HG03565 (cell line): ENCODE results near the gene RUNX2.

Experiments
- ATAC-seq: cut with Tn5 transposase; IDR thresholded peaks from one replicate; pipeline ENCODE4 v1.9.1; 2021; ENCODE audit warnings: mild to moderate bottlenecking, moderate library complexity; ENCODE audit not compliant: unreplicated experiment

The RUNX2 gene

DNA sequence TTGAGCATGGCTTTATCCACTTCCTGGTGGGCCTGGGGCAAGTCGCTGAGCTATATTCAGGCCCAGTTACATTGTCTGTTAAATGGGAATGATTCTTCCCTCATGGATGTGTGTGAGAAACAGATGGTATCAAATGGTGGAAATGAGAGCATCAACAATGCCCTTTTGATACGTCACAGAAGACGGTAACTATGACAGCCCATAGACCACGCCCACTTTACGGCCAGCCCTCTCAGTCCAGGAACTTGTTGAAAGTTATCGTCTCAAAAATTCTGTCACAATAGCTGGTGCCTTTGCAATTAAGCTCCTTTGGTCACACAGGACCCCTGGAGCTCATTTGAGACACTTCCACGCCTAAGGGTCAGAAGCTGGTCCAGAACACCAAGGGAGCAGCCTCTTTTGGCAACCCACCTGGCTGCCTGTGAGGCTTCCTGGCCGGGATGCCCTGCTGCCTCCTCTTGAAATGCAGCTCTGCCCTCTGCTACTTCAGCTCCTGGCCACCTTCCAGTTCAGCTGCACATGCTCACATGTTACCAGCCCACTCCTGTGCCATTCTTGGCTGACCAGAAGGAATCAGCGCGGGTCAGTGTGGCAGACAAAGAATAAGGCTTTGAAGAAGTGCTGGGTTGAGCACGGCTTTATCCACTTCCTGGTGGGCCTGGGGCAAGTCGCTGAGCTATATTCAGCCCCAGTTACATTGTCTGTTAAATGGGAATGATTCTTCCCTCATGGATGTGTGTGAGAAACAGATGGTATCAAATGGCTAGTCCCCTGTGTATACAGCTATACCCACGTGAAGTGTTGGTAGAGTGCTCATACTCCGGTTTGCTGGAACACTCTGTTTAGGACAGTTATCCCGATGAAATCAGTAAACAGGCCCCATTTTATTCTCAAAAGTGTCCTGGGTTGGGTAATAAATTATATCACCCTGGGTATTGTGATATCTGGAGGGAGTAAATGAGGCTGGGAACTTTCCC, 248.8 kb downstream of the RUNX2 start:
- no peak for ATAC-seq

DNA sequence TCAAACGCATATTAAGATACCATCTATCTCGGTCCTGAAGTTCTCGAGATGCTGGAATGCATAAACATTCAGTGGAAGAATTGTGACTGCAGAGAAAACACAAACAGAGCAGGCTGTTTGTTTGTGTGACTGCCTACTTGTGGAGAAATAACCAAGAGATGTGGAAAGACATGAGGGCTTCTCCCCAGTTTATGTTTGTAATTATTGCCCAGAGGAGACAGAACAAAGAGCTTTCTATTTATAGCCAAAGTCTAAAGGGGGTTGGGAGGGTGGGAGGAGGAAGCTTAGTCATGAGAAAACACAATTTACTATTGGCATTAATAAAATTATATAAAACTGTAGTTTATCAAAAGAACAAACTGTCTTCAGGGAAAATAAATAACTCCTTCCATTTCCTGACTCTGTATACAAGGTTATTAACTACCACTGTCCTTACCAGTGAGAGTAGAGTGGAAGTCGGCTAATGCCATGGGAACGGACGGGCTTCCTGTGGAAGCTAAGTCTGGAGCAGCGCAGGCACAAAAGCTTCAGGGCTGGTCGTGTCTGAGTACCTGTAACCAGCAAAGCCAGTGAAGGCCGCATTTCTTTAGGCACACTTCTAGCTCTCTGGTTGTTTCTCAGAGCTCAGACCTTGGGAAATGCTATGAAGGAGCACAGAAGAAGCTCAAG, 249.8 kb downstream of the RUNX2 start:
- ATAC-seq, result no peak

DNA sequence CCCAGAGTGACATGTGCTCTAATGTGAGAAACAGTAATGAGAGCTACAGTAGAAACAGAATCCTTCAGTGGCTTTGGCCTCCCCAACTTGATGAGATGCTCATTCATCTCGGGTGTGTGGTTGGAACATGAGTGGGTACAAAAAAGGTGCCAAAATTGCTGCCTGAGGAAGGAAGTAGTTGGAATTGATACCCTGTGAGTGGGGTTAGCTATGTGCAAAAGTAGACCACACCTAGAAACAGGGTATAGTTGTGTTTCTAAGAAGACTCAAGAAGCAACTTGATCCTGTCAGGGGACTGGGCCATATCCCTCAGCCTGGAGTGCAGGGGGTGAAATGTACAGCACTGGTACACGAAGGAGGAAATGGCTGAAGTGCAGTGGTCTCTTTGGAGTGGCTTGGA, 256.0 kb downstream of the RUNX2 start:
- ATAC-seq, result no peak

GRCh38 chr6:45586216-45587171, 258.4 kb downstream of the RUNX2 start:
- no peak for ATAC-seq

DNA sequence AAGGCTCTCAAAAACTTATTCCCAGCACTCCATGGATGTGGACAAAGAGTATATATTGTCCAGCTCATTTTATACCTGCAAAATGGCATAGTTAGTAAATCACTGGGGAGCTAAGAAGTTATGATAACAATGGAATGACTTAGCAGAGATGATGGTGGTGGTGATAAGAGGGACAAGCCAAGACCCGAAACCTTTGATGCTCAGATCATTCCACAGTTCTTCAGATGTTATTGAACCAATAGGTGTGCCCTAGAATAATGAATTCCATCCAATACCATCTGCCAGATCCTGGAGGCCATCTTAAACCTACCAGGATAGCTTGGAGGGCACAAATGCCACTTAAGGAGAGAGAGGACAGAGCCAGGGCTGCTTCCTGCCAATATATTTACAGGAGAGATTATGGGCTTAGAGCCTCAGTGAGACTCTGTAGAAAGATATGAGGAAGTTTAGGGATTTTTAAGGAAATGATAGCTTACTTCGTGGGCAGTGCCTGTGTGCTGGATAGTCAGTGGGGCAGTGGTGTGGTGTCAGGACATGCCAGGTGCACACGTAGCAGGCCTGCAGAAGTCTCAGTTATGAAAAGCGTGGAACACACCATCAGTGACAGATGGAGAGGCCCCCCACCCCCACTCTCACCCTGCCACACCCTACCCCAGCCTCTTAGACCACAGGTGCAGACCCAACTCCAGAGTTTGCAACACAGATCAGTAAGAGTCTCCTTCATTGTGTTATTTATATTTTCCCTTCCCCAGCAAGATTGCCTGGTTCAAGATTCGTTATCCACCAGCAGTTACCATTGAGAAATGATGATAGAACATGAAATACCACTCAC, 259.3 kb downstream of the RUNX2 start:
- no peak for ATAC-seq

DNA sequence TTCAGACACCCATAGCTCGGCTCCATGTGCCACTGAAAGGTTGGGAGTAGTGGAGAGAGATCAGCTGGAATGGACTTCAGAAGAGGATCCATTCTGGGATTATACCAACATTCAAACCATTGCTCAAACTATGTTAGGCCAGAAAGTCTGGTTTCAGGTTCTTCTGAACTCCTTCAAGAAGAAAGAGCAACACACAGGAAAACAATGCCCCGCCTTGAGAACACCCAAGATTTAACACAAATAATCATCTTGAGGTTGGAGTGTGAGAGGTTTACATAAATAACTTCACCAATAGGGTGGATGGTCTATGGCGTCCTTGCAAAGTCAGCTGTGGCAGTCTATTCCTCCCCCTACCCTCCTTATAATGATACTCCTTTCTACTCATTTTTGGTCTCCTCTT, 261.2 kb downstream of the RUNX2 start:
- ATAC-seq, result no peak

- ATAC-seq, result no peak
Observed at GRCh38 chr6:45590226-45590625, 262.1 kb downstream of the RUNX2 start.

DNA sequence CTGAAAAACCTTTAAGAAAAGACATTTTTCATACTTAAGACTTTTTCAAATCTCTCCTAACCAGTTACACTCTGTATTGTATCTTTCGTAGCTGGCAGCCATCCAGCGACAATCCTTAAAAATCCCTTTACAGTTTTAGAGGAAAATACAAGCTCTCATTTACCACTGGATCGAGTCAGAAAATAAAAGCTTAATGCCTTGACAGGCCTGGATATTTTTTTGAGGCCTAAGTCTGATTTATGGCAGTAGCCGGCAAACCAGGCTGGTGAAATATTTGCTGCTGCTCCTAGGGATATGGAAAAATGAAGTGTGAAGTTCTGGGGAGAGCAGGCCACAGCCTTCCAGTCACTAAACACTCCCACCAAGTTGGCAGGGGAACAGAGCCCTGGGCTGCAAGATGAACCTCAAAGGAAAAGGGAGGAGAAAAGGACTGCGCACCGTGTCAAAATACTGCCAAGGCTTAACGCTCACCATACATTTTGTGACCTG, 262.6 kb downstream of the RUNX2 start:
- no peak for ATAC-seq

GRCh38 chr6:45591306-45591705, 263.2 kb downstream of the RUNX2 start:
- ATAC-seq, result no peak

DNA sequence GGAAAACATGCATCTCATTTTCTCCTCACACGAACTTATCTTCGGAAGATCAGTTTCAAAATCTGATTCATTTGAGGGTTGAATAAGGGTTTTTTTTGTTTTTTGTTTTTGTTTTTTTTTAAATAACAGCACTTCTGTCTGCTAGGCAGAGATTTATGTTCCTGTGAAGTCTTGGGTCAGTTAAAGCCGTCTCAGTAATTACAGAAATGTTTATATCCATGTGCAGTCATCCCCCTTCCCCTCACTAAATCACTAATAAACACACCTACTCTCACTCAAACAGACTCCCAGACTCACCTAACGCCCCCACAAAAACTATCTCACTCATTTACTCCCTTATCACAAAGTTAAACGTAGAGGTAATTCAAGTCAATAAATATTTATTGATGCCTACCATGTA, 263.8 kb downstream of the RUNX2 start:
- ATAC-seq, result no peak

GRCh38 chr6:45592991-45593390, 264.9 kb downstream of the RUNX2 start:
- no peak for ATAC-seq

GRCh38 chr6:45595010-45595851, 267.1 kb downstream of the RUNX2 start:
- no peak for ATAC-seq

DNA sequence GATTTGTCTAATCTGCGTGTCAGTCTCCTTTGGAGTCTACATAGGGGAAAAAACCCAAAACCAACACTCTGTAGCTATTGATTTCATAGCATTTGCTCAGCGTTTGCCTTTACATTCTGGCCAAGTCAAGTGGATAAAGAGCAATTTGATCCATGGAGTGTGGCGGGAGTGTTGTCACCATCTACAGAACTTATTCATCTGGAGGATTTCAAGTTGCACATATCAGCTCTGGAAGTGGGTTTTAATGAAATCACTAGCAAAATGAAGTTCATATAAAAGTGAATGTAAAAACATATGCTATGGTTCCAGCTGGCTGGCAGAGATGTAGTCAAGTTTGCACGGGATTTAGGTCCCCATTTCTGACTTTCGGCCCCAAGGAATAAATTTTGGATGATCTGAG, 269.3 kb downstream of the RUNX2 start:
- no peak for ATAC-seq

- no peak for ATAC-seq
Observed at GRCh38 chr6:45599053-45599452, 270.9 kb downstream of the RUNX2 start.

DNA sequence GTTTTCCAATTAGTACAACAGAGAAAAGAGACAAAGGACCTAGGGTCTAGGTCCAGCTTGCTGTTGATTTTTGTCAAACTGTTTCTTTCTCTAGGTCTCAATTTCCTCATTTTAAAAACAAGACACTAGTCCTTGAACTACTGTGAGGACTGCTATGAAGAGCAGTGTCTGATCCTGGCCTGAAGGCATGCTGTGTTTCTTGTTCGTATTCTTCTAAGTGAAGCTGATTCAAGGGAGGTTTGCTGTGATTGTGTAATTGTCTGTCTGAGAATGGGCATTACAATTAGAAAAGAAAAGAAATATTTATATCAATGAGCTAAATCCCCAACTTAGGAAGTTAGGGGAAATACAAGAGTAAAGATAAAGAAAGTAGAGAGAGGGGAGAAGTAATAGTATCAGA, 277.8 kb downstream of the RUNX2 start:
- ATAC-seq, result no peak

DNA sequence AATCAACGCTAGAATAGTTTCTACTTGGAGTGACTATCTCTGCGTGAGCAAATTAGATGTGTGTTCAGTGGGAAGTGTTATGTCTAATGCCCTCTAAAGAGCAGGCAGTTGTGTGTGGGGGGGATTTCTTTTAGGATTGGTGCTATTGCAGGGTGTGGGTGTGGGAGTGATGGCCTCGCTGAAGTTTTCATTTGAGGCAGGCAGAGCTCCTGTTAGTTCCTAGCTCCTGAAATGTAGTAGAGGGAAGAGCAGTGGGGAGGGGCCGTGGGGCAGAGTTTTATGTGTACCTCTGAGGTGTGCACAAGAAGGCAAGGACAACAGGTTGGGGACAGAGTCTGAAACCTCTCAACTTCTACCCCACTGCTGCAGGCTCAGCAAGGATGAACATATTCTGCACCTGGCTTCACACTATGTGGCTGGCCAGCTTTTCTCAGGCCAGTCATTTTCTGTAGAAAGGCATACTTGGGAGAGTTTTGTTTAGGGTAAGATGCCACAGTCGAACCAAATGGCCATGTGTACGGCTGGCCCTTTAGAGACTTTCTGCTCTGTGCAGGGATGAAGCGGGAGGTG, 278.8 kb downstream of the RUNX2 start:
- no peak for ATAC-seq

GRCh38 chr6:45607798-45608197, 279.7 kb downstream of the RUNX2 start:
- no peak for ATAC-seq

GRCh38 chr6:45608252-45608913, 280.3 kb downstream of the RUNX2 start:
- ATAC-seq, result no peak
